Measurements from ENCODE around the gene HEXB.

Gene HEXB

GRCh38 chr5:74762599-74762998, 77.6 kb downstream of the HEXB start (continued):
- TF ChIP-seq HIC1 (tag by site-specific recombination; IDR thresholded peaks at IDR 0.05) (0 out of 2 replicates have a peak, but pooled peaks have one; percentile 33), ZBTB7A (tag by site-specific recombination; IDR thresholded peaks at IDR 0.05; ENCODE audit: low read depth) (no peak), ZNF660 (tag by site-specific recombination; IDR thresholded peaks at IDR 0.05) (0 out of 2 replicates have a peak, but pooled peaks have one; percentile 22), PRDM10 (tag by site-specific recombination; IDR thresholded peaks at IDR 0.05) (0 out of 2 replicates have a peak, but pooled peaks have one; percentile 8), ZNF112 (tag by site-specific recombination; IDR thresholded peaks at IDR 0.05) (no peak), ZBTB17 (tag by site-specific recombination; IDR thresholded peaks at IDR 0.05) (0 out of 2 replicates have a peak, but pooled peaks have one; percentile 21)

GRCh38 chr5:74763504-74763903, 78.5 kb downstream of the HEXB start:
- POLR2A ChIA-PET = no interaction called here
- H3K27ac ChIP-seq (ENCODE audit: extremely low read depth, low read depth, low read length) = no peak overlapping the region
- no peak overlapping the region for H3K4me3 ChIP-seq (ENCODE audit: low read depth, low read length)
- CTCF ChIA-PET = interaction anchor here (0.7 to 1.4 kb wide), 3 partner anchors 29 to 61 kb away, joined by 3 to 5 read pairs (median 4); no protein-coding TSS in a partner anchor
- no peaks in the 10 kb centered on the region for H3K4me1 ChIP-seq (ENCODE audit: control insufficient read depth, insufficient read depth, low read length)
- no peak for TF ChIP-seq ZNF18 (tag by site-specific recombination; IDR thresholded peaks at IDR 0.05)
- no peak for TF ChIP-seq ZNF645 (tag by site-specific recombination; IDR thresholded peaks at IDR 0.05)
- TF ChIP-seq ZNF416 (tag by site-specific recombination; IDR thresholded peaks at IDR 0.05) = no peak
- no peak for TF ChIP-seq ZNF530 (tag by site-specific recombination; IDR thresholded peaks at IDR 0.05; ENCODE audit: low read depth)
- TF ChIP-seq TSHZ1 (tag by site-specific recombination; IDR thresholded peaks at IDR 0.05; ENCODE audit: borderline replicate concordance) = no peak
- H3K9me3 ChIP-seq (ENCODE audit: control insufficient read depth, insufficient read depth, low read depth, low read length) = no peaks in the 10 kb centered on the region
- H3K36me3 ChIP-seq (ENCODE audit: control insufficient read depth in 2 of 2, insufficient read depth in 1 of 2, low read length in 2 of 2) = peaks cover 29 to 48% of the 10 kb centered on the region in 2 experiments
